BLaER1 treated with 17β-estradiol and CSF1 and Interleukin-3, amounts not matched to agents 10 nM and 100 nM (cell line): ENCODE data around the gene PTPRN2.
"Not testable (repeated sequence)": the region's sequence is repeated elsewhere in the genome, so short reads cannot be mapped to it uniquely, and the experiment has no call there.

Experiments
- H3K27ac ChIP-seq, 11 experiments: shearing (Covaris generic); formaldehyde crosslinking; 2 replicates each; pipeline ENCODE4 v1.8.1; 2022
- H3K27me3 ChIP-seq, 11 experiments: shearing (Covaris generic); formaldehyde crosslinking; 2 replicates each; pipeline ENCODE4 v1.8.1; 2022
- H3K36me3 ChIP-seq, 11 experiments: shearing (Covaris generic); formaldehyde crosslinking; 2 replicates each; pipeline ENCODE4 v1.8.1; 2022
- H3K4me1 ChIP-seq, 10 experiments: shearing (Covaris generic); formaldehyde crosslinking; 2 replicates each; pipeline ENCODE4 v1.8.1; 2022
- H3K4me2 ChIP-seq, 11 experiments: shearing (Covaris generic); formaldehyde crosslinking; 2 replicates each; pipeline ENCODE4 v1.8.1; 2022
- H3K4me3 ChIP-seq, 10 experiments: shearing (Covaris generic); formaldehyde crosslinking; 2 replicates each; pipeline ENCODE4 v1.8.1; 2022
- H3K9ac ChIP-seq, 11 experiments: shearing (Covaris generic); formaldehyde crosslinking; 2 replicates each; pipeline ENCODE4 v1.8.1; 2022
- H3K9me3 ChIP-seq, 11 experiments: shearing (Covaris generic); formaldehyde crosslinking; replicated peaks in 1 of 11; 2 replicates each; pipeline ENCODE4 v1.8.1; 2022
- H4K20me1 ChIP-seq, 11 experiments: shearing (Covaris generic); formaldehyde crosslinking; 2 replicates each; pipeline ENCODE4 v1.8.1; 2022
- Cebpa-rat ChIP-seq, 11 experiments: shearing (Covaris generic); IDR thresholded peaks; 2 replicates each; pipeline ENCODE4 v1.8.1; 2022

Gene PTPRN2

DNA sequence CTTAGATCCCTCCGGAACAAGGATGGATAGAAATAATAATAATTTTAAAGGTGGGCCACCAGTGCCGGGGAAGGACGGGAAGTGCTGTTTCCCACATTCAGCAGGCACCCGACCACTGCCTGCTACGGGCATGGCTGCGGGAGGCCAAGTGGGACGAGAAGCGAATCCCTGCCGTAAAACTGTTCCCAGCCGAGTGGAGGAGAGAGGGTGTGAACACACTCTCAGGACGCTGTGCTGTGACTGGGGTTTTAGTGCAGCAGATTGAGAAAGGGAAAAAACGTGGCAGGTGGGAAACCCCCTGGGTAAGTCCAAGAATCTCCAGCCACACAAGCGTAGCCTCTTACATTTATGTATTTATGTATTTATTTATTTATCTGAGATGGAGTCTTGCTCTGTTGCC, 1092.0 kb downstream of the PTPRN2 start:
- no peak overlapping the region for H3K9ac ChIP-seq
- H3K36me3 ChIP-seq = no peaks in the 10 kb centered on the region
- peaks cover 13 to 30% (median 26%) of the 10 kb centered on the region in 11 experiments; a peak in 21 of 22 replicates for H3K27me3 ChIP-seq
- H3K4me1 ChIP-seq = peaks cover 4 to 25% (median 8%) of the 10 kb centered on the region in 10 experiments; a peak in 13 of 20 replicates
- no peak overlapping the region for H3K4me2 ChIP-seq
- no peak for TF ChIP-seq Cebpa-rat (IDR thresholded peaks at IDR 0.05)
- H3K4me3 ChIP-seq = no peak overlapping the region
- H4K20me1 ChIP-seq = peaks cover 0 to 6% (median 0%) of the 10 kb centered on the region in 11 experiments; a peak in 3 of 22 replicates
- peaks cover 7 to 21% (median 15%) of the 10 kb centered on the region in 11 experiments for H3K9me3 ChIP-seq
- H3K27ac ChIP-seq = no peak overlapping the region

DNA sequence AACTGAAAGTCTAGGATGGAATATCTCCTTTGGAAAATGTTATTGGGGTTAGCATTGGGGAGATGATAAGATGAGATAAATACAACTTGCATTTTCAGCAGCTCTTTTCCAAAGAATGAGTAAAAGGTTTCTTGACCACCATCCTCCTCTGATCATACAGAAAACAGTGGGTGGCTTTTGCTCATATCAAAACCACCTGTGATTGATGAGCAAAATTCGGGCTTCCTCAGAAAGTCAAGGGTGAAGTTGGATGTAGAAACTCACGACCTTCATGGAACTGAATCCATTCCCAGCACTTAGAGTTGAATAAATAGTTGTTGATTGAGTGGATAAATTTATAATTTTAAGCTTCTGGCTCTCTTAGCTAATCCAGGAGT, 1092.5 kb downstream of the PTPRN2 start:
- H3K36me3 ChIP-seq = no peaks in the 10 kb centered on the region
- H3K4me1 ChIP-seq = peaks cover 7 to 28% (median 10%) of the 10 kb centered on the region in 10 experiments
- no peak overlapping the region for H3K27ac ChIP-seq
- H3K9me3 ChIP-seq = peaks cover 7 to 21% (median 15%) of the 10 kb centered on the region in 11 experiments
- H3K9ac ChIP-seq = no peak overlapping the region
- peaks cover 13 to 30% (median 26%) of the 10 kb centered on the region in 11 experiments; a peak in 21 of 22 replicates for H3K27me3 ChIP-seq
- no peak overlapping the region for H3K4me3 ChIP-seq
- H3K4me2 ChIP-seq = no peak overlapping the region
- TF ChIP-seq Cebpa-rat (IDR thresholded peaks at IDR 0.05) = no peak
- peaks cover 0 to 6% (median 0%) of the 10 kb centered on the region in 11 experiments; a peak in 3 of 22 replicates for H4K20me1 ChIP-seq

DNA sequence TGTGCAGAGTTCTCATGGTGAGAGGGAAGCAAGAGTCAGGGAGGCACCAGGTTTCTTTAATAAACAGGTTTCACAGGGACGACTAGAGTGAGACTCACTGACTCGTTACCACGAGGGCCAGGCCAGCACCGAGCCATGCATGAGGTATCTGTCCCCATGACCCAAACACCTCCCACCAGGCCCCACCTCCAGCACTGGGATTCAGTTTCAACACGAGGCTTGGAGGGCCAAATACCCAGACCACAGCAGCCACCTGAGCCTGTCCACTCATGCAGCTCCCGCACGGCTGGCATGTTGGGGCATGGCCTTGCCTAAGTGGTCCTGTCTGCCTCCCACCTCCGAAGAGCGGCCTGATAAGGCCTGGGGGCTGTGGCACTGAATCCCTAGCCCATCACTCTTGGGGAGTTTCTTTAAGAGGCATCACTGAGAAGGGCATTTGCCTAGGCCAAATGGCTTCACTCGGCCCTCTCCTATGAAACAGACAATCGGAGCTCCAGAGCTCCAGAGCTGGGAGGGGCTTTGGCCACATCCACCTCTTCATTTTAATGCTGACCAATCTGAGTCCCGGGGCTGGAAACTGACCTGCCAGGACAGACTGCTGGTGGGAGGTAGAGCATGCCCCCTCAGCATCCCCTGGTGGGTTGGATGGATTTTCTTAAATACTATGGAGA, 1093.0 kb downstream of the PTPRN2 start:
- peaks cover 0 to 6% (median 0%) of the 10 kb centered on the region in 11 experiments; a peak in 3 of 22 replicates for H4K20me1 ChIP-seq
- peaks cover 7 to 21% (median 15%) of the 10 kb centered on the region in 11 experiments for H3K9me3 ChIP-seq
- no peak overlapping the region for H3K27ac ChIP-seq

GRCh38 chr7:157493776-157494175, 1093.8 kb downstream of the PTPRN2 start:
- H3K9ac ChIP-seq = no peak overlapping the region
- peak overlapping the region in 3 of 11 experiments; percentile 2 to 56 (median 48); a peak in 1 of 22 replicates for H3K4me2 ChIP-seq
- TF ChIP-seq Cebpa-rat (IDR thresholded peaks at IDR 0.05) = no peak
- peaks cover 0 to 6% (median 0%) of the 10 kb centered on the region in 11 experiments; a peak in 3 of 22 replicates for H4K20me1 ChIP-seq
- H3K4me3 ChIP-seq = no peak overlapping the region
- H3K27ac ChIP-seq = no peak overlapping the region
- peaks cover 12 to 30% (median 26%) of the 10 kb centered on the region in 11 experiments; a peak in 21 of 22 replicates for H3K27me3 ChIP-seq
- no peaks in the 10 kb centered on the region for H3K36me3 ChIP-seq
- H3K9me3 ChIP-seq = peaks cover 7 to 21% (median 15%) of the 10 kb centered on the region in 11 experiments
- peaks cover 13 to 42% (median 22%) of the 10 kb centered on the region in 10 experiments for H3K4me1 ChIP-seq

More for the DNA sequence above, 1093.0 kb downstream of the PTPRN2 start:
- no peak for TF ChIP-seq Cebpa-rat (IDR thresholded peaks at IDR 0.05)
- H3K4me2 ChIP-seq = no peak overlapping the region
- H3K4me3 ChIP-seq = no peak overlapping the region
- peaks cover 13 to 30% (median 26%) of the 10 kb centered on the region in 11 experiments; a peak in 21 of 22 replicates for H3K27me3 ChIP-seq
- H3K4me1 ChIP-seq = peaks cover 12 to 33% (median 16%) of the 10 kb centered on the region in 10 experiments
- H3K9ac ChIP-seq = no peak overlapping the region
- no peaks in the 10 kb centered on the region for H3K36me3 ChIP-seq

- H3K9ac ChIP-seq = no peak overlapping the region
- no peak for TF ChIP-seq Cebpa-rat (IDR thresholded peaks at IDR 0.05)
- peaks cover 7 to 21% (median 15%) of the 10 kb centered on the region in 11 experiments for H3K9me3 ChIP-seq
- no peaks in the 10 kb centered on the region for H3K36me3 ChIP-seq
- H3K27ac ChIP-seq = no peak overlapping the region; a peak in 1 of 22 replicates
- peak overlapping the region in 5 of 11 experiments; percentile 17 to 56 (median 37); a peak in 4 of 22 replicates for H3K4me2 ChIP-seq
- peaks cover 12 to 30% (median 26%) of the 10 kb centered on the region in 11 experiments; a peak in 21 of 22 replicates for H3K27me3 ChIP-seq
- peaks cover 0 to 6% (median 0%) of the 10 kb centered on the region in 11 experiments; a peak in 3 of 22 replicates for H4K20me1 ChIP-seq
- peaks cover 13 to 49% (median 25%) of the 10 kb centered on the region in 10 experiments for H3K4me1 ChIP-seq
- H3K4me3 ChIP-seq = no peak overlapping the region
Observed at GRCh38 chr7:157493017-157493416, 1094.6 kb downstream of the PTPRN2 start.

DNA sequence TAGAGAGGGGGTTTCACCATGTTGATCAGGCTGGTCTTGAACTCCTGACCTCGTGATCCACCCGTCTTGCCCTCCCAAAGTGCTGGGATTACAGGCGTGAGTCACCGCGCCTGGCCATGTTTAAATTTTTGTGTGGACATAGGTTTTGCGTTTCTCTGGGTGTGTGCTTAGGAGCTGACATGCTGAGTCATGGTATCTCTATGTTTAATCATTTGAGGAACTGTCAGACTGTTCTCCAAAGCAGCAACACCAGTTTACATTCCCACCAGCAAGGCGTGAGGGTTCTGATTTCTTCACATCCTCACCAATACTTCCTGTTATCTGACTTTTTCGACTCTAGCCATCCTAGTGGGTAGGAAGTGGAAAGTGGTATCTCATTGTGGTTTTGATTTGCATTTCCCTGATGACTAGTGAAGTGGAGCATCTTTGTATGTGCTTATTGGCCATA, 1097.1 kb downstream of the PTPRN2 start:
- TF ChIP-seq Cebpa-rat (IDR thresholded peaks at IDR 0.05) = peak in 10 of 11 experiments; percentile 32 to 92 (median 85); a peak in 17 of 22 replicates
- Histone ChIP-seq H3K9me3 (peaks cover 7 to 21% (median 15%) of the 10 kb centered on the region in 11 experiments), H4K20me1 (peaks cover 0 to 6% (median 0%) of the 10 kb centered on the region in 11 experiments; a peak in 2 of 22 replicates), H3K36me3 (no peaks in the 10 kb centered on the region), H3K4me3 (no peak overlapping the region), H3K27me3 (peaks cover 12 to 31% (median 28%) of the 10 kb centered on the region in 11 experiments), H3K27ac (peak overlapping the region; percentile 42 to 90 (median 87); a peak in 21 of 22 replicates), H3K9ac (peak overlapping the region in 9 of 11 experiments; percentile 54 to 75 (median 67); a peak in 17 of 22 replicates), H3K4me2 (peak overlapping the region; percentile 49 to 78 (median 63)), H3K4me1 (peaks cover 13 to 52% (median 27%) of the 10 kb centered on the region in 10 experiments)

DNA sequence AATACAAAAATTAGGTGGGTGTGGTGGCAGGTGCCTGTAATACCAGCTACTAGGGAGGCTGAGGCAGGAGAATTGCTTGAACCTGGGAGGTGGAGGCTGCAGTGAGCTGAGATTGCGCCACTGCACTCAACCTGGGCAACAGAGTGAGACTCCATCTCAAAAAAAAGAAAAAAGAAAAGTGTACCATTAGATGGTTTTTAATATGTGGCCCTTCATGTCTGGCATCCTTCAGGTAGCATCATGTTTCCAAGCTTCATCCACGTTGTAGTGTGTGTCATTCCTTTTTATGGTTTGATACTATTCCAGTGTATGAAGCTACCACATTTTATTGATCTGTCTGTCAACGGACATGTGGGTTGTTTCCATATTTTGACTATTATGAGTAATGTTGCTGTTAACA, 1097.8 kb downstream of the PTPRN2 start:
- H3K4me3 ChIP-seq, H3K36me3 ChIP-seq, H4K20me1 ChIP-seq: not testable (repeated sequence)
- peaks cover 13 to 37% (median 27%) of the 10 kb centered on the region in 11 experiments for H3K27me3 ChIP-seq
- peak overlapping the region; percentile 49 to 78 (median 63) for H3K4me2 ChIP-seq
- peak overlapping the region in 9 of 11 experiments; percentile 54 to 75 (median 67); a peak in 17 of 22 replicates for H3K9ac ChIP-seq
- H3K27ac ChIP-seq = peak overlapping the region; percentile 42 to 90 (median 87); a peak in 21 of 22 replicates
- H3K9me3 ChIP-seq = peaks cover 7 to 21% (median 15%) of the 10 kb centered on the region in 11 experiments
- peaks cover 13 to 59% (median 33%) of the 10 kb centered on the region in 10 experiments for H3K4me1 ChIP-seq
